ENCODE results near the gene A1BG. TPM values are rescaled to one million over a fixed set of nuclear protein-coding genes. Genes with fewer than 3 reads are reported as not detected.

The A1BG gene, protein sequence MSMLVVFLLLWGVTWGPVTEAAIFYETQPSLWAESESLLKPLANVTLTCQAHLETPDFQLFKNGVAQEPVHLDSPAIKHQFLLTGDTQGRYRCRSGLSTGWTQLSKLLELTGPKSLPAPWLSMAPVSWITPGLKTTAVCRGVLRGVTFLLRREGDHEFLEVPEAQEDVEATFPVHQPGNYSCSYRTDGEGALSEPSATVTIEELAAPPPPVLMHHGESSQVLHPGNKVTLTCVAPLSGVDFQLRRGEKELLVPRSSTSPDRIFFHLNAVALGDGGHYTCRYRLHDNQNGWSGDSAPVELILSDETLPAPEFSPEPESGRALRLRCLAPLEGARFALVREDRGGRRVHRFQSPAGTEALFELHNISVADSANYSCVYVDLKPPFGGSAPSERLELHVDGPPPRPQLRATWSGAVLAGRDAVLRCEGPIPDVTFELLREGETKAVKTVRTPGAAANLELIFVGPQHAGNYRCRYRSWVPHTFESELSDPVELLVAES
- total RNA-seq, result 10 to 100 TPM in 1 of 2 donors, 1 to 10 TPM in 1; 1.9 to 10.0 TPM

DNA sequence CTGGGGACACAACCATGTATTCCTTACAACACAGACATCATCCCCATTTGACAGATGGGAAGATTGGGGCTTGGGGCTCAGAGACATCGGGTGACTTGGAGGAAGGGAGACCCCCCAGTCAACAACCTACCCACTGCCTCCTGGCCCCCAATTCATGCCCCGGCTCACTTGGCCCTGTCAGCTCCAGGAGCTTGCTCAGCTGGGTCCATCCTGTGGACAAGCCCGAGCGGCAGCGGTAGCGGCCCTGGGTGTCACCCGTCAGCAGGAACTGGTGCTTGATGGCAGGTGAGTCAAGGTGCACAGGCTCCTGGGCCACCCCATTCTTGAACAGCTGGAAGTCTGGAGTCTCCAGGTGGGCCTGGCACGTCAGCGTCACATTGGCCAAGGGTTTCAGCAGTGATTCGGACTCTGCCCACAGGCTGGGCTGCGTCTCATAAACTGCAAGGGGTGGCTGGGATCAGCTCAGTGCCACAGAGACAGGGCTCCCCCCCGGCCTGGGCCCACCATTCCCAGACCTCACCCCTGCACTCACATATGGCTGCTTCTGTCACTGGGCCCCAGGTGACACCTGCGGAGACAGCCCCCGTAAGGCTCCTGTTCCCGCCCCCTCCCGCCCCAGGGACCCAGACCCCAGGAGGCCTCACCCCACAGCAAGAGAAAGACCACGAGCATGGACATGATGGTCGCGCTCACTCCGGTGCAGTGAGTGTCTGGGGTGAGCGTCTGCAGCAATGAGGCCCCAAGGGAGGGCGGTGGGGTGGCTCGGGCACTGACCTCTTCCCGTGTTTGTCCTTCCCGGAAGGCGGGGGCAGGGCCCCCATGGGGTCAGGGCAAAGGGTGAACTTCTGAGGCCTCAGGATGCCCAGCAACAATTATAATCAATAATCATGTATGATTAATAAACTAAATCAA lies at the start of gene A1BG:
A1BG (minus strand) TSS at position 733 of the 912 bp plus-strand sequence; CDS start at position 678, 55 bp downstream.
- no peaks in the 10 kb centered on the region for H3K36me3 ChIP-seq
- ATAC-seq (ENCODE audit: insufficient number of reproducible peaks, low FRiP score, low read depth) (no peak), DNase-seq (ENCODE audit: low spot score) (no peak)
- no peaks in the 10 kb centered on the region for H3K9me3 ChIP-seq
- no peaks in the 10 kb centered on the region for H3K27me3 ChIP-seq (replicated peaks; ENCODE audit: insufficient read depth)
- no peak within 1 kb of the TSS for H3K27ac ChIP-seq
- no peak within 1 kb of the TSS for H3K4me3 ChIP-seq
- TF ChIP-seq CTCF (IDR thresholded peaks at IDR 0.05), result no peak
- H3K4me1 ChIP-seq (ENCODE audit: control insufficient read depth in 1 of 2, low read depth in 2 of 2), result peaks cover 0 to 14% of the 10 kb centered on the region in 2 donors

DNA sequence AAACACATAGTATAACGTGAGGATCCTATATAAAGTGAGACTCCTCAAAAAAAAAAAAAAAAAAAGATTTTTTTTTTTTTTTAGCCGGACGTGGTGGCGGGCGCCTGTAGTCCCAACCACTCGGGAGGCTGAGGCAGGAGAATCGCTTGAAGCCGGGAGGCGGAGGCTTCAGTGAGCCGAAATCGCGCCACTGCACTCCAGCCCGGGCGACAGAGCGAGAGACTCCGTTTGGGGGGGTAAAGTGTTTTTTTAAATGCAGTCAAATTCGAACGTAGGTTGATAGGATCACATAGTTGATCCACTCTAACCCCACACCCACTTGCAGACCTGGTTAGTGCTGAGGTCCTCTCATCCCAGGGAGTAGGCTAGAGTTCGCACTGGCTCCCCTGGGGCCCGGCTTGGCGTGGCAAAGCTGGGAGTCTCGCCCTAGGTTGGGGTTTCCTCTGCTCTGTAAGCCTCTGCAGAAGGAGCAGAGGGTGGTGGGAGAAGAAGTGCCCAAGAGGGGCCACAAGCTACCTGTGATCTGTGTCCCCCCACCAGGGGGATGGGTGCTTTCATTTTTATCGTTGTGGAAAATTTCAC lies 48.6 kb upstream of the A1BG start:
- DNase-seq (ENCODE audit: low spot score) (no peak), ATAC-seq (ENCODE audit: insufficient number of reproducible peaks, low FRiP score, low read depth) (no peak)
- no peak overlapping the region for H3K27ac ChIP-seq
- no peak for TF ChIP-seq CTCF (IDR thresholded peaks at IDR 0.05)
- H3K9me3 ChIP-seq, result no peaks in the 10 kb centered on the region
- no peaks in the 10 kb centered on the region for H3K27me3 ChIP-seq (replicated peaks; ENCODE audit: insufficient read depth)
- H3K4me1 ChIP-seq (ENCODE audit: control insufficient read depth in 1 of 2, low read depth in 2 of 2), result peaks cover 7 to 16% of the 10 kb centered on the region in 2 donors
- H3K36me3 ChIP-seq, result no peaks in the 10 kb centered on the region
- H3K4me3 ChIP-seq, result peak overlapping the region; percentile 76

- H3K9me3 ChIP-seq, result no peaks in the 10 kb centered on the region
- TF ChIP-seq CTCF (IDR thresholded peaks at IDR 0.05), result no peak
- peak overlapping the region in 1 of 2 donors; percentile 41 for H3K27ac ChIP-seq
- H3K27me3 ChIP-seq (replicated peaks; ENCODE audit: insufficient read depth), result no peaks in the 10 kb centered on the region
- H3K36me3 ChIP-seq, result no peaks in the 10 kb centered on the region
- peak overlapping the region; percentile 76 for H3K4me3 ChIP-seq
- peak; percentile 99 for ATAC-seq (ENCODE audit: insufficient number of reproducible peaks, low FRiP score, low read depth)
- DNase-seq (ENCODE audit: low spot score), result peak; percentile 97
- H3K4me1 ChIP-seq (ENCODE audit: control insufficient read depth in 1 of 2, low read depth in 2 of 2), result peaks cover 7 to 15% of the 10 kb centered on the region in 2 donors
Observed at GRCh38 chr19:58400916-58401839, 47.9 kb upstream of the A1BG start.

GRCh38 chr19:58400316-58400915 lies 47.1 kb upstream of the A1BG start:
- H3K27me3 ChIP-seq (replicated peaks; ENCODE audit: insufficient read depth), result no peaks in the 10 kb centered on the region
- ATAC-seq (ENCODE audit: insufficient number of reproducible peaks, low FRiP score, low read depth), result no peak
- H3K4me1 ChIP-seq (ENCODE audit: control insufficient read depth in 1 of 2, low read depth in 2 of 2), result peaks cover 7 to 15% of the 10 kb centered on the region in 2 donors
- no peak overlapping the region for H3K27ac ChIP-seq
- H3K4me3 ChIP-seq, result peak overlapping the region; percentile 76
- TF ChIP-seq CTCF (IDR thresholded peaks at IDR 0.05), result no peak
- no peak for DNase-seq (ENCODE audit: low spot score)
- H3K9me3 ChIP-seq, result no peaks in the 10 kb centered on the region
- H3K36me3 ChIP-seq, result no peaks in the 10 kb centered on the region
